ENCODE results near the gene OBP2A. TPM values are rescaled to one million over a fixed set of nuclear protein-coding genes. Genes with fewer than 3 reads are reported as not detected.

The OBP2A gene
- total RNA-seq, 1 experiment from 2014 or later, result not detected

DNA sequence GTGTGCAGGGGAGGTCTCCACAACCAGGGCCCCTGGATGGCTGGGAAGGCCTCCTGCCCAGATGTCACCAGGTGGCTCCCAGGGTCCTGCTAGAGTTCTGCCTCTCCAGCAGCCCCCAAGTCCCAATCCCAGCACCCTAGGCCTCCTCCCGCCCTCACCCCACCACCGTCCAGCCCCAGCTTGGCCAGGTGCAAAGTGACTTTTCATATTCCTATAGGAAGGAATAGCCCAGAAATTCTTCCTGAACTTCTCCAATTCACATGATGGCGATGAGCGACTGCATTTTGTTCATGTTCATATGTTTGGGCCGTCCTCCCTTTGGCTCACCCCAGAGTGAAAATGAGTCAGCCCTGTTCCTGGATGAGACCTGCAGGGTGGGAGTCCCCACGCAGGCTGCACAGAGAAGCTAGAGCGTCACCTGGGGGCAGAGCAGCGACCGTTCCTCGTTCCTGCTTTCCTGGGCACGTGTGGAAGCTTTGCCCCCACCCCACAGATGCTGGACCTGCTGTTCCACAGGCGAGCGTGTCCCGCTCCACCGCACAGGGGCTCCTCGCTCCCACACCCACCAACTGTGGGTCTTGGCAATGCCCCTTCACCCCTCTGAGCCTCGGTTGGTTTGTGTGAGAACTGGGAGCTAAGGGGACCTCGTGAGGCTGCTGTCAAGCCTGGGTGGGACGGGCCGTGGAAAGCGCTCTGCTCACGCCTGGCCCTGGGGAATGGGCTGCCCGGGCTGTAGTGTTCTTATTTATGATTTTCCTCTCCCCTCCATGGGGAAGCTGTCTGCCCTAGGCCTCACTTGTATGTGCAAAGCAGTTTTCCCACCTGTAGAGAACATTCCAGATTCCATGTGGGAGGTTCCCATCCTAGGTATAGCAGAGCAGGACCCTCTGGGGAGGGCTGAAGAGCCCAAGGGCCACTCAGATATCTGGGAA is 38.6 kb upstream of the OBP2A start:
- Mint-ChIP-seq H3K9me3 (no peaks in the 10 kb centered on the region; the same call in 1 of the 2 replicates), H3K4me3 (no peak overlapping the region), H3K27ac (no peak overlapping the region; the same call in 1 of the 2 replicates), H3K36me3 (peaks cover 16% of the 10 kb centered on the region), H3K4me1 (no peaks in the 10 kb centered on the region), H3K27me3 (ENCODE audit: low read depth) (no peaks in the 10 kb centered on the region)
- no peak for ATAC-seq
- peak; percentile 7 for DNase-seq (ENCODE audit: low spot score)
- CTCF ChIA-PET, result interaction anchor here (1.0 to 3.7 kb wide), 2 partner anchors 18 to 96 kb away, joined by 3 to 42 read pairs; no protein-coding TSS in a partner anchor
- POLR2A ChIA-PET, result interaction anchor here (0.5 kb wide), 2 partner anchors 91 to 432 kb away, joined by 4 to 7 read pairs; no protein-coding TSS in a partner anchor
- TF ChIP-seq RORB (CRISPR knock-in tag; IDR thresholded peaks at IDR 0.05) (no peak), ESRRA (CRISPR knock-in tag; IDR thresholded peaks at IDR 0.05; ENCODE audit: borderline replicate concordance) (no peak), SMAD3 (CRISPR knock-in tag; IDR thresholded peaks at IDR 0.05; ENCODE audit: borderline replicate concordance) (no peak), NFATC4 (CRISPR knock-in tag; IDR thresholded peaks at IDR 0.05) (no peak), GTF2I (CRISPR knock-in tag; conservative IDR thresholded peaks at IDR 0.05) (no peak), HMGA2 (CRISPR knock-in tag; IDR thresholded peaks at IDR 0.05) (no peak), ZNF396 (CRISPR knock-in tag; IDR thresholded peaks at IDR 0.05; ENCODE audit: borderline replicate concordance) (no peak), NFYB (CRISPR knock-in tag; conservative IDR thresholded peaks at IDR 0.05; ENCODE audit: low read depth) (no peak)
- TF ChIP-seq, protein P1, sequence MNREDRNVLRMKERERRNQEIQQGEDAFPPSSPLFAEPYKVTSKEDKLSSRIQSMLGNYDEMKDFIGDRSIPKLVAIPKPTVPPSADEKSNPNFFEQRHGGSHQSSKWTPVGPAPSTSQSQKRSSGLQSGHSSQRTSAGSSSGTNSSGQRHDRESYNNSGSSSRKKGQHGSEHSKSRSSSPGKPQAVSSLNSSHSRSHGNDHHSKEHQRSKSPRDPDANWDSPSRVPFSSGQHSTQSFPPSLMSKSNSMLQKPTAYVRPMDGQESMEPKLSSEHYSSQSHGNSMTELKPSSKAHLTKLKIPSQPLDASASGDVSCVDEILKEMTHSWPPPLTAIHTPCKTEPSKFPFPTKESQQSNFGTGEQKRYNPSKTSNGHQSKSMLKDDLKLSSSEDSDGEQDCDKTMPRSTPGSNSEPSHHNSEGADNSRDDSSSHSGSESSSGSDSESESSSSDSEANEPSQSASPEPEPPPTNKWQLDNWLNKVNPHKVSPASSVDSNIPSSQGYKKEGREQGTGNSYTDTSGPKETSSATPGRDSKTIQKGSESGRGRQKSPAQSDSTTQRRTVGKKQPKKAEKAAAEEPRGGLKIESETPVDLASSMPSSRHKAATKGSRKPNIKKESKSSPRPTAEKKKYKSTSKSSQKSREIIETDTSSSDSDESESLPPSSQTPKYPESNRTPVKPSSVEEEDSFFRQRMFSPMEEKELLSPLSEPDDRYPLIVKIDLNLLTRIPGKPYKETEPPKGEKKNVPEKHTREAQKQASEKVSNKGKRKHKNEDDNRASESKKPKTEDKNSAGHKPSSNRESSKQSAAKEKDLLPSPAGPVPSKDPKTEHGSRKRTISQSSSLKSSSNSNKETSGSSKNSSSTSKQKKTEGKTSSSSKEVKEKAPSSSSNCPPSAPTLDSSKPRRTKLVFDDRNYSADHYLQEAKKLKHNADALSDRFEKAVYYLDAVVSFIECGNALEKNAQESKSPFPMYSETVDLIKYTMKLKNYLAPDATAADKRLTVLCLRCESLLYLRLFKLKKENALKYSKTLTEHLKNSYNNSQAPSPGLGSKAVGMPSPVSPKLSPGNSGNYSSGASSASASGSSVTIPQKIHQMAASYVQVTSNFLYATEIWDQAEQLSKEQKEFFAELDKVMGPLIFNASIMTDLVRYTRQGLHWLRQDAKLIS (CRISPR knock-in tag; IDR thresholded peaks at IDR 0.05; ENCODE audit: borderline replicate concordance), result no peak
- TF ChIP-seq, protein P2, sequence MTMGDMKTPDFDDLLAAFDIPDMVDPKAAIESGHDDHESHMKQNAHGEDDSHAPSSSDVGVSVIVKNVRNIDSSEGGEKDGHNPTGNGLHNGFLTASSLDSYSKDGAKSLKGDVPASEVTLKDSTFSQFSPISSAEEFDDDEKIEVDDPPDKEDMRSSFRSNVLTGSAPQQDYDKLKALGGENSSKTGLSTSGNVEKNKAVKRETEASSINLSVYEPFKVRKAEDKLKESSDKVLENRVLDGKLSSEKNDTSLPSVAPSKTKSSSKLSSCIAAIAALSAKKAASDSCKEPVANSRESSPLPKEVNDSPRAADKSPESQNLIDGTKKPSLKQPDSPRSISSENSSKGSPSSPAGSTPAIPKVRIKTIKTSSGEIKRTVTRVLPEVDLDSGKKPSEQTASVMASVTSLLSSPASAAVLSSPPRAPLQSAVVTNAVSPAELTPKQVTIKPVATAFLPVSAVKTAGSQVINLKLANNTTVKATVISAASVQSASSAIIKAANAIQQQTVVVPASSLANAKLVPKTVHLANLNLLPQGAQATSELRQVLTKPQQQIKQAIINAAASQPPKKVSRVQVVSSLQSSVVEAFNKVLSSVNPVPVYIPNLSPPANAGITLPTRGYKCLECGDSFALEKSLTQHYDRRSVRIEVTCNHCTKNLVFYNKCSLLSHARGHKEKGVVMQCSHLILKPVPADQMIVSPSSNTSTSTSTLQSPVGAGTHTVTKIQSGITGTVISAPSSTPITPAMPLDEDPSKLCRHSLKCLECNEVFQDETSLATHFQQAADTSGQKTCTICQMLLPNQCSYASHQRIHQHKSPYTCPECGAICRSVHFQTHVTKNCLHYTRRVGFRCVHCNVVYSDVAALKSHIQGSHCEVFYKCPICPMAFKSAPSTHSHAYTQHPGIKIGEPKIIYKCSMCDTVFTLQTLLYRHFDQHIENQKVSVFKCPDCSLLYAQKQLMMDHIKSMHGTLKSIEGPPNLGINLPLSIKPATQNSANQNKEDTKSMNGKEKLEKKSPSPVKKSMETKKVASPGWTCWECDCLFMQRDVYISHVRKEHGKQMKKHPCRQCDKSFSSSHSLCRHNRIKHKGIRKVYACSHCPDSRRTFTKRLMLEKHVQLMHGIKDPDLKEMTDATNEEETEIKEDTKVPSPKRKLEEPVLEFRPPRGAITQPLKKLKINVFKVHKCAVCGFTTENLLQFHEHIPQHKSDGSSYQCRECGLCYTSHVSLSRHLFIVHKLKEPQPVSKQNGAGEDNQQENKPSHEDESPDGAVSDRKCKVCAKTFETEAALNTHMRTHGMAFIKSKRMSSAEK (CRISPR knock-in tag; IDR thresholded peaks at IDR 0.05; ENCODE audit: borderline replicate concordance), result no peak
- TF ChIP-seq, protein P3, sequence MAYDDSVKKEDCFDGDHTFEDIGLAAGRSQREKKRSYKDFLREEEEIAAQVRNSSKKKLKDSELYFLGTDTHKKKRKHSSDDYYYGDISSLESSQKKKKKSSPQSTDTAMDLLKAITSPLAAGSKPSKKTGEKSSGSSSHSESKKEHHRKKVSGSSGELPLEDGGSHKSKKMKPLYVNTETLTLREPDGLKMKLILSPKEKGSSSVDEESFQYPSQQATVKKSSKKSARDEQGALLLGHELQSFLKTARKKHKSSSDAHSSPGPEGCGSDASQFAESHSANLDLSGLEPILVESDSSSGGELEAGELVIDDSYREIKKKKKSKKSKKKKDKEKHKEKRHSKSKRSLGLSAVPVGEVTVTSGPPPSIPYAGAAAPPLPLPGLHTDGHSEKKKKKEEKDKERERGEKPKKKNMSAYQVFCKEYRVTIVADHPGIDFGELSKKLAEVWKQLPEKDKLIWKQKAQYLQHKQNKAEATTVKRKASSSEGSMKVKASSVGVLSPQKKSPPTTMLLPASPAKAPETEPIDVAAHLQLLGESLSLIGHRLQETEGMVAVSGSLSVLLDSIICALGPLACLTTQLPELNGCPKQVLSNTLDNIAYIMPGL (CRISPR knock-in tag; IDR thresholded peaks at IDR 0.05), result no peak
- TF ChIP-seq, protein P4, sequence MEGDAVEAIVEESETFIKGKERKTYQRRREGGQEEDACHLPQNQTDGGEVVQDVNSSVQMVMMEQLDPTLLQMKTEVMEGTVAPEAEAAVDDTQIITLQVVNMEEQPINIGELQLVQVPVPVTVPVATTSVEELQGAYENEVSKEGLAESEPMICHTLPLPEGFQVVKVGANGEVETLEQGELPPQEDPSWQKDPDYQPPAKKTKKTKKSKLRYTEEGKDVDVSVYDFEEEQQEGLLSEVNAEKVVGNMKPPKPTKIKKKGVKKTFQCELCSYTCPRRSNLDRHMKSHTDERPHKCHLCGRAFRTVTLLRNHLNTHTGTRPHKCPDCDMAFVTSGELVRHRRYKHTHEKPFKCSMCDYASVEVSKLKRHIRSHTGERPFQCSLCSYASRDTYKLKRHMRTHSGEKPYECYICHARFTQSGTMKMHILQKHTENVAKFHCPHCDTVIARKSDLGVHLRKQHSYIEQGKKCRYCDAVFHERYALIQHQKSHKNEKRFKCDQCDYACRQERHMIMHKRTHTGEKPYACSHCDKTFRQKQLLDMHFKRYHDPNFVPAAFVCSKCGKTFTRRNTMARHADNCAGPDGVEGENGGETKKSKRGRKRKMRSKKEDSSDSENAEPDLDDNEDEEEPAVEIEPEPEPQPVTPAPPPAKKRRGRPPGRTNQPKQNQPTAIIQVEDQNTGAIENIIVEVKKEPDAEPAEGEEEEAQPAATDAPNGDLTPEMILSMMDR (IDR thresholded peaks at IDR 0.05), result no peak
- TF ChIP-seq, protein P5, sequence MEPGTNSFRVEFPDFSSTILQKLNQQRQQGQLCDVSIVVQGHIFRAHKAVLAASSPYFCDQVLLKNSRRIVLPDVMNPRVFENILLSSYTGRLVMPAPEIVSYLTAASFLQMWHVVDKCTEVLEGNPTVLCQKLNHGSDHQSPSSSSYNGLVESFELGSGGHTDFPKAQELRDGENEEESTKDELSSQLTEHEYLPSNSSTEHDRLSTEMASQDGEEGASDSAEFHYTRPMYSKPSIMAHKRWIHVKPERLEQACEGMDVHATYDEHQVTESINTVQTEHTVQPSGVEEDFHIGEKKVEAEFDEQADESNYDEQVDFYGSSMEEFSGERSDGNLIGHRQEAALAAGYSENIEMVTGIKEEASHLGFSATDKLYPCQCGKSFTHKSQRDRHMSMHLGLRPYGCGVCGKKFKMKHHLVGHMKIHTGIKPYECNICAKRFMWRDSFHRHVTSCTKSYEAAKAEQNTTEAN (CRISPR knock-in tag; IDR thresholded peaks at IDR 0.05), result no peak
- TF ChIP-seq, protein P6, sequence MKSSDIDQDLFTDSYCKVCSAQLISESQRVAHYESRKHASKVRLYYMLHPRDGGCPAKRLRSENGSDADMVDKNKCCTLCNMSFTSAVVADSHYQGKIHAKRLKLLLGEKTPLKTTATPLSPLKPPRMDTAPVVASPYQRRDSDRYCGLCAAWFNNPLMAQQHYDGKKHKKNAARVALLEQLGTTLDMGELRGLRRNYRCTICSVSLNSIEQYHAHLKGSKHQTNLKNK (CRISPR knock-in tag; IDR thresholded peaks at IDR 0.05), result no peak
- TF ChIP-seq, protein P7, sequence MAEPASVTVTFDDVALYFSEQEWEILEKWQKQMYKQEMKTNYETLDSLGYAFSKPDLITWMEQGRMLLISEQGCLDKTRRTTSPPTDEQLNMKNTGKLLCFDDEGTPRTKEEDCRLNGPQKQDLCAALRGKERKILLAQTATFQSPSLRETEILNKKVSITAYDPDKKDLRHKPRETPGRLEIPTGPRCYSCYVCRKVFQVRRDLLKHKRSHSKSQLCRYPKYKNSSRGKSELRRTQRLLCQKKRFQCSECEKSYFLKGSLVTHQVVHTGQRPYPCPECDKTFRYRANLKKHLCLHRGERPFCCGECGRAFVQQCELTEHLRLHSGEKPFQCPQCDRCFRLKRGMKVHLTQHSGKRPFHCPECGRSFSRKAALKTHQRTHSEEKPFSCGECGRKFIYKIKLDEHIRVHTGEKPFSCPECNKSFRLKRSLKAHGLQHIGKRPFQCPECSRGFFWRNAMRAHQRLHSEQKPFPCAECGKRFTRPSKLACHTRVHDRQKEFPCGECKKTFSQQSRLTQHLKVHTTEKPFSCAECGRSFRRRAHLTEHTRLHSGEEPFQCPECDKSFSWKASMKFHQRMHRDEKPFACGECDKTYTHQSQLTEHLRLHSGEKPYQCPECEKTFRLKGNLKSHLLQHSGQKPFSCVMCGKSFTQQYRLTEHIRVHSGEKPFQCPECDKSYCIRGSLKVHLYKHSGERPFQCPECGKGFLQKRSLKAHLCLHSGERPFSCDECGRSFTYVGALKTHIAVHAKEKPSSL (CRISPR knock-in tag; conservative IDR thresholded peaks at IDR 0.05), result no peak

Measured in WTC11 (cell line).